ENCODE data around the gene SLC16A7.
"Not testable (repeated sequence)": the region's sequence is repeated elsewhere in the genome, so short reads cannot be mapped to it uniquely, and the experiment has no call there.

The SLC16A7 gene

DNA sequence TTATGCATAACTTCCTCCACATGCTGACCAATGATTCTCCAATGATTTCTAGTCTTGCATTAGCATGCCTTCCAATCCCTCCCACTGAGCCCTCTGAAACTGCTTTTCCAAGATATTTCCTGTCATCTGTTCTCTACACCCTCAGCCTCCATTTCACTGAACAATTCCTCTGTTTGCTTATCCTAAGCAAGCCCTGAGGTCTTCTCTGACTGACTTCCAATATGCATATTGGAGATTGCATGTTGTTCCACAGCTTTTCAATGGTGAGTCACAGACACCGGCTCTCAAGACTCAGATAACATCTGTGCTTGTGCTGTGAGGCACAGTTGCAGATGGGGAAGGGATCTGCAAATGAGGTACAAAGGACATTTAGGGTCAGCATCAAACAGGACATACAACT lies 141.0 kb downstream of the SLC16A7 start:
- peak; percentile 77 for DNase-seq (ENCODE audit: low read depth)
- no peak for TF ChIP-seq CTCF (IDR thresholded peaks at IDR 0.05; ENCODE audit: insufficient read depth, low read depth, low read length, missing control alignments)

GRCh38 chr12:59737725-59738463 lies 142.1 kb downstream of the SLC16A7 start:
- H3K4me3 ChIP-seq (ENCODE audit: low read length), result no peak overlapping the region
- no peak for TF ChIP-seq CTCF (IDR thresholded peaks at IDR 0.05; ENCODE audit: insufficient read depth, low read depth, low read length, missing control alignments)
- peak; percentile 36 for DNase-seq (ENCODE audit: low read depth)

More for the DNA sequence above, 141.0 kb downstream of the SLC16A7 start:
- no peak overlapping the region for H3K4me3 ChIP-seq (ENCODE audit: low read length)

DNA sequence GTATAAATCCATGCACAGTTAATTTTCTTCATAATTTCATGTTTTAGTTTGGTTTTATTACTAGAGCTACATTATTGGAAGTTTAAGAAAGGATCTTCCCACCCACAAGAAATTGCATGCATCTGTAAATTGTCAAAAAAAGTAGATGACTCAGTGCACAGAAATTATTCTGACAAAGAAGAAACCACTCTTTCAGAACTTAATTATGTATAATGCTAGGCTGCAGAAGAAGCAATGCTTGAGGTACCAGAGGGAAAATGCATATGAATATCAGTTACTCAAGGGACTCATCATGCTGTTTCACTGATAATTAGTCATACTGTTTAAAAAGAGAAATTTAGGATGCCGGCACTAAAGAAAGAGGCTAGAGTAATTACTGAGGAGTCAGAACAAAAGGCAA lies 147.0 kb downstream of the SLC16A7 start:
- no peak for DNase-seq (ENCODE audit: low read depth)
- H3K4me3 ChIP-seq (ENCODE audit: low read length), result no peak overlapping the region
- no peak for TF ChIP-seq CTCF (IDR thresholded peaks at IDR 0.05; ENCODE audit: insufficient read depth, low read depth, low read length, missing control alignments)

DNA sequence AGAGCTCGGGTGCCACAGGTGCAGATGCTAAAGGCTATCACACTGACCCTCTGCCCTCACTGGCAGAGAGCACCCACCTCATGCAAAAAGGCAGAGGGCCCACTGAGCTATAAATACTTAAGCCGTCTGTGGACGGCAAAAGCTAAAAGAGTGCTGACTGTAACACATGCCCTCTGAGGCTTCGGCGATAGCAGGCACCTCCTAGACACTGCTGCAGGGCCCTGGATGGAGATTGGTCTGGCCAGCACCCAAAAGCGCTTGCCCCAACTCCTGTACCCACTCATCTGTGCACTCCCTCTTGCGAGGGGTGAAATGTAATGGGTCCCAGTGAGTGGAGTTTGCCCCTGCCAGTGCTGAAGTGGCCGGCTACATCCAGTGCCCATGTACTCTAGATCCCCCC lies 148.7 kb downstream of the SLC16A7 start:
- no peak overlapping the region for H3K4me3 ChIP-seq (ENCODE audit: low read length)
- DNase-seq (ENCODE audit: low read depth), result no peak
- no peak for TF ChIP-seq CTCF (IDR thresholded peaks at IDR 0.05; ENCODE audit: insufficient read depth, low read depth, low read length, missing control alignments)

DNA sequence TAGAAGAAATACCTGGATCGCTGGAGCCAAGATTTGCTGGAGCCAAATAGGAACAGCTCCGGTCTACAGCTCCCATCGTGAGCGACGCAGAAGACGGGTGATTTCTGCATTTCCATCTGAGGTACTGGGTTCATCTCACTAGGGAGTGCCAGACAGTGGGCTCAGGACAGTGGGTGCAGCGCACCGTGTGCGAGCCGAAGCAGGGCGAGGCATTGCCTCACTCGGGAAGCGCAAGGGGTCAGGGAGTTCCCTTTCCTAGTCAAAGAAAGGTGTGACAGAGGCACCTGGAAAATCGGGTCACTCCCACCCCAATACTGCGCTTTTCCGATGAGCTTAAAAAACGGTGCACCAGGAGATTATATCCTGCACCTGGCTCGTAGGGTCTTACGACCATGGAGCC lies 155.3 kb downstream of the SLC16A7 start:
- H3K4me3 ChIP-seq (ENCODE audit: low read length); DNase-seq (ENCODE audit: low read depth): not testable (repeated sequence)

DNA sequence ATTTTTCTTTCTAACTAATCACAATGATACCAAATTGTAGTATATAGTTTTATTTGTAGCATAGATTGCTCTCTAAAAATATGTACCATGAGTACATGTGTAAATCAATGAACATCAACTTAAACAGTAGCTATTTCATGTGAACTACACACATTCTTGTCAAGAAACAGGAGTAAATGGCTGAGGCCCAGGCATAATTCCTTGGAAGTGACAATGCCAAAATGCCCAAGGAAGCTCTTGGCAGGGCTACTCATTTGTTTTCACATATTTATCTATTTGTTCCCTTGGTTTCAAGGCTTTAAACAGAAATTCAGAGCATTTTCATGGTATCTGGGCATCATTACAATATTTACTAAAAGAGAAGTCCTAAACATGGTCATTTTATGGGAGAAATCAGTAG lies 165.7 kb downstream of the SLC16A7 start:
- TF ChIP-seq CTCF (IDR thresholded peaks at IDR 0.05; ENCODE audit: insufficient read depth, low read depth, low read length, missing control alignments), result no peak
- DNase-seq (ENCODE audit: low read depth), result no peak
- H3K4me3 ChIP-seq (ENCODE audit: low read length), result no peak overlapping the region

DNA sequence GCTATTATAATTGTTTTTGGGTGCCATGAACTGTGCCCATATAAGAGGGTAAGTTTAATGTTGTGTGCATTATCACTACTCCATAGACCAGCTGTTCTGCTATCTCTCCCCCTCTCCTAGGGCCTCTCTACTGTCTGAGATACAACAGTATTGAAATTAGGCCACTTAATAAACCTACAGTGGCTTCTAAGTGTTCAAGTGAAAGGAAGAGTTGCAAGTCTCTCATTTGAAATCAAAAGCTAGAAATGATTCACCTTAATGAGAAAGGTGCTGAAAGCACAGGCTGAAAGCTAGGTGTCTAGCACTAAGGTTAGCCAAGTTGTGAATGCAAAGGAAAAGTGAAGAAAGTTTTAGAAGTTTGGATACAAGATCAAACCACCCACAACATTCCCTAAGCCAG lies 168.0 kb downstream of the SLC16A7 start:
- no peak for TF ChIP-seq CTCF (IDR thresholded peaks at IDR 0.05; ENCODE audit: insufficient read depth, low read depth, low read length, missing control alignments)
- DNase-seq (ENCODE audit: low read depth), result no peak
- no peak overlapping the region for H3K4me3 ChIP-seq (ENCODE audit: low read length)
